Measurements from ENCODE around the gene USP3. TPM values are rescaled to one million over a fixed set of nuclear protein-coding genes. Genes with fewer than 3 reads are reported as not detected.
A peak's percentile ranks its signal among the peaks of the same experiment; 100 is the strongest.

The USP3 gene
- polyA plus RNA-seq, 1 donor (not counting 4 experiments of a cell fraction or from before 2014, with no cell fraction given), result 16.2 TPM

GRCh38 chr15:63513728-63514127, 9.3 kb downstream of the USP3 start:
- H3K27ac ChIP-seq (ENCODE audit: control insufficient read depth, insufficient read depth, low read length), result no peak overlapping the region
- FAIRE-seq, result no peak

GRCh38 chr15:63514531-63514943, 10.1 kb downstream of the USP3 start:
- no peaks in the 10 kb centered on the region for H3K9me1 ChIP-seq (ENCODE audit: control insufficient read depth, extremely low read depth, insufficient read depth, low read length)
- no peaks in the 10 kb centered on the region for H3K9me3 ChIP-seq (ENCODE audit: control insufficient read depth, low read depth, low read length)
- H4K20me1 ChIP-seq (ENCODE audit: control insufficient read depth, extremely low read depth, insufficient read depth, low read length), result no peaks in the 10 kb centered on the region
- H3K4me2 ChIP-seq (ENCODE audit: control insufficient read depth, extremely low read depth, insufficient read depth, low read depth, low read length), result peak overlapping the region; percentile 37
- no peak for DNase-seq (ENCODE audit: low read depth, low spot score)
- TF ChIP-seq CTCF (optimal IDR thresholded peaks at IDR 0.05 in 1 of 3, IDR thresholded peaks at IDR 0.05 in 1 of 3, conservative IDR thresholded peaks at IDR 0.05 in 1 of 3; ENCODE audit: extremely low read depth in 1 of 3, insufficient read depth in 2 of 3, low read length in 3 of 3), result no peak
- TF ChIP-seq EZH2 (IDR thresholded peaks at IDR 0.05; ENCODE audit: low read length), result no peak
- H3K9ac ChIP-seq (ENCODE audit: control insufficient read depth, extremely low read depth, insufficient read depth, low read length), result no peak overlapping the region
- H2AFZ ChIP-seq (ENCODE audit: control insufficient read depth, low read length), result no peak overlapping the region
- peaks cover 49% of the 10 kb centered on the region for H3K4me1 ChIP-seq (ENCODE audit: control insufficient read depth, extremely low read depth, insufficient read depth, low read length)
- no peak overlapping the region for H3K4me3 ChIP-seq (ENCODE audit: control insufficient read depth in 2 of 3, extremely low read depth in 1 of 3, insufficient read depth in 2 of 3, low read depth in 1 of 3, low read length in 3 of 3)
- no peaks in the 10 kb centered on the region for H3K27me3 ChIP-seq (ENCODE audit: control insufficient read depth, extremely low read depth, insufficient read depth, low read length)
- peak overlapping the region; percentile 76 for H3K27ac ChIP-seq (ENCODE audit: control insufficient read depth, insufficient read depth, low read length)
- no peak for FAIRE-seq
- H3K36me3 ChIP-seq (ENCODE audit: control insufficient read depth in 2 of 2, extremely low read depth in 1 of 2, insufficient read depth in 2 of 2, low read length in 2 of 2), result no peaks in the 10 kb centered on the region
- dilution Hi-C loops (cut with MboI; ENCODE audit: extremely low pct_ligation_motif_present, low sequenced_read_pairs), result no loop called here
- peaks cover 88% of the 10 kb centered on the region for H3K79me2 ChIP-seq (ENCODE audit: control insufficient read depth, insufficient read depth, low read length)

More at GRCh38 chr15:63513728-63514127, 9.3 kb downstream of the USP3 start:
- no peak overlapping the region for H3K4me2 ChIP-seq (ENCODE audit: control insufficient read depth, extremely low read depth, insufficient read depth, low read depth, low read length)
- H3K4me3 ChIP-seq (ENCODE audit: control insufficient read depth in 2 of 3, extremely low read depth in 1 of 3, insufficient read depth in 2 of 3, low read depth in 1 of 3, low read length in 3 of 3), result no peak overlapping the region
- H3K9me1 ChIP-seq (ENCODE audit: control insufficient read depth, extremely low read depth, insufficient read depth, low read length), result no peaks in the 10 kb centered on the region
- no peaks in the 10 kb centered on the region for H3K9me3 ChIP-seq (ENCODE audit: control insufficient read depth, low read depth, low read length)
- peaks cover 88% of the 10 kb centered on the region for H3K79me2 ChIP-seq (ENCODE audit: control insufficient read depth, insufficient read depth, low read length)
- no peaks in the 10 kb centered on the region for H3K36me3 ChIP-seq (ENCODE audit: control insufficient read depth in 2 of 2, extremely low read depth in 1 of 2, insufficient read depth in 2 of 2, low read length in 2 of 2)
- H4K20me1 ChIP-seq (ENCODE audit: control insufficient read depth, extremely low read depth, insufficient read depth, low read length), result no peaks in the 10 kb centered on the region
- H3K27me3 ChIP-seq (ENCODE audit: control insufficient read depth, extremely low read depth, insufficient read depth, low read length), result no peaks in the 10 kb centered on the region
- H2AFZ ChIP-seq (ENCODE audit: control insufficient read depth, low read length), result no peak overlapping the region
- H3K4me1 ChIP-seq (ENCODE audit: control insufficient read depth, extremely low read depth, insufficient read depth, low read length), result peaks cover 46% of the 10 kb centered on the region
- TF ChIP-seq EZH2 (IDR thresholded peaks at IDR 0.05; ENCODE audit: low read length) (no peak), CTCF (optimal IDR thresholded peaks at IDR 0.05 in 1 of 3, IDR thresholded peaks at IDR 0.05 in 1 of 3, conservative IDR thresholded peaks at IDR 0.05 in 1 of 3; ENCODE audit: extremely low read depth in 1 of 3, insufficient read depth in 2 of 3, low read length in 3 of 3) (no peak)
- no peak for DNase-seq (ENCODE audit: low read depth, low spot score)
- dilution Hi-C loops (cut with MboI; ENCODE audit: extremely low pct_ligation_motif_present, low sequenced_read_pairs), result no loop called here
- H3K9ac ChIP-seq (ENCODE audit: control insufficient read depth, extremely low read depth, insufficient read depth, low read length), result no peak overlapping the region

Measured in keratinocyte (primary cell).